ENCODE data around the gene HDAC4.

HDAC4 gene

DNA sequence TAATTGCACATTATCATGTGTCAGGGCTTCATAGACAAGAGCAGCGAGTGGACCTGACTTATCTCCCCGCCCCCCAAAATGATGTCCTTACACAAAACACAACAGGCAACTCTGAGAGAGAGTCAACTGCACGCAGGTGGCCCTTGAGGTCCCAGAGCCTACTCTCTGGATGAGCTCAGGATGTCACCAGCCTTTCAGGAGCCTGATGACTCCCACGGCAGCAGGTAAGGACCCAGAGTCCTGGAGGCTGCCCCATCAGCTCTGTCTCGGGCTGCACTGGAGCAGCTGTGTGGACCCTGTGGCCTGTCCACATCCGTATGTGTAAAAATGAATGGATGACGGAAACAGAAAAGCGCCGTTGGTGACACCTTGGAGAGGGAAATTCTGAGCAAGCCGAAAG, 130.9 kb downstream of the HDAC4 start:
- H3K4me3 ChIP-seq (ENCODE audit: low read length) = no peak overlapping the region
- H3K9me3 ChIP-seq (replicated peaks; ENCODE audit: insufficient read depth, low read length) = no peaks in the 10 kb centered on the region
- no peak overlapping the region for H3K4me2 ChIP-seq (ENCODE audit: low read depth, low read length)
- H3F3A ChIP-seq (ENCODE audit: insufficient read depth, low read length) = peaks cover 14% of the 10 kb centered on the region; the same call in 1 of the 2 replicates
- H3K79me2 ChIP-seq (ENCODE audit: low read length) = peaks cover 87% of the 10 kb centered on the region
- peaks cover 33% of the 10 kb centered on the region for H3K4me1 ChIP-seq (ENCODE audit: low read length)
- no peak overlapping the region for H2AFZ ChIP-seq (ENCODE audit: low read length)
- no peaks in the 10 kb centered on the region for H3K9me2 ChIP-seq (replicated peaks; ENCODE audit: insufficient read depth, low read length)
- DNase-seq = no peak
- no peak overlapping the region for H3K9ac ChIP-seq (ENCODE audit: low read length)
- H4K20me1 ChIP-seq (ENCODE audit: insufficient read depth, low read length) = no peaks in the 10 kb centered on the region
- no peaks in the 10 kb centered on the region for H3K36me3 ChIP-seq (replicated peaks; ENCODE audit: insufficient read depth, low read length)
- H3K27me3 ChIP-seq (replicated peaks; ENCODE audit: insufficient read depth, low read length) = no peaks in the 10 kb centered on the region
- TF ChIP-seq EZH2phosphoT487 (IDR thresholded peaks at IDR 0.05; ENCODE audit: low read length) = no peak
- TF ChIP-seq CTCF (IDR thresholded peaks at IDR 0.05; ENCODE audit: low read length) = no peak
- TF ChIP-seq EZH2 (optimal IDR thresholded peaks at IDR 0.05; ENCODE audit: low read depth, low read length) = no peak
- H3K27ac ChIP-seq (ENCODE audit: low read length) = no peak overlapping the region

GRCh38 chr2:239269173-239269885, 131.5 kb downstream of the HDAC4 start:
- no peak for TF ChIP-seq EZH2 (optimal IDR thresholded peaks at IDR 0.05; ENCODE audit: low read depth, low read length)
- no peak; the same call in 1 of the 2 replicates for TF ChIP-seq CTCF (IDR thresholded peaks at IDR 0.05; ENCODE audit: low read length)
- TF ChIP-seq EZH2phosphoT487 (IDR thresholded peaks at IDR 0.05; ENCODE audit: low read length) = no peak
- H4K20me1 ChIP-seq (ENCODE audit: insufficient read depth, low read length) = no peaks in the 10 kb centered on the region
- H3K36me3 ChIP-seq (replicated peaks; ENCODE audit: insufficient read depth, low read length) = no peaks in the 10 kb centered on the region
- no peaks in the 10 kb centered on the region for H3K27me3 ChIP-seq (replicated peaks; ENCODE audit: insufficient read depth, low read length)
- peaks cover 87% of the 10 kb centered on the region for H3K79me2 ChIP-seq (ENCODE audit: low read length)
- no peak overlapping the region for H3K27ac ChIP-seq (ENCODE audit: low read length)
- no peaks in the 10 kb centered on the region for H3K9me2 ChIP-seq (replicated peaks; ENCODE audit: insufficient read depth, low read length)
- H3K9me3 ChIP-seq (replicated peaks; ENCODE audit: insufficient read depth, low read length) = no peaks in the 10 kb centered on the region
- H3F3A ChIP-seq (ENCODE audit: insufficient read depth, low read length) = peaks cover 14% of the 10 kb centered on the region; the same call in 1 of the 2 replicates
- DNase-seq = no peak
- H3K9ac ChIP-seq (ENCODE audit: low read length) = no peak overlapping the region
- H3K4me1 ChIP-seq (ENCODE audit: low read length) = peaks cover 33% of the 10 kb centered on the region
- peak overlapping the region; percentile 95; the same call in 1 of the 2 replicates for H3K4me2 ChIP-seq (ENCODE audit: low read depth, low read length)
- no peak overlapping the region for H3K4me3 ChIP-seq (ENCODE audit: low read length)
- no peak overlapping the region for H2AFZ ChIP-seq (ENCODE audit: low read length)

DNA sequence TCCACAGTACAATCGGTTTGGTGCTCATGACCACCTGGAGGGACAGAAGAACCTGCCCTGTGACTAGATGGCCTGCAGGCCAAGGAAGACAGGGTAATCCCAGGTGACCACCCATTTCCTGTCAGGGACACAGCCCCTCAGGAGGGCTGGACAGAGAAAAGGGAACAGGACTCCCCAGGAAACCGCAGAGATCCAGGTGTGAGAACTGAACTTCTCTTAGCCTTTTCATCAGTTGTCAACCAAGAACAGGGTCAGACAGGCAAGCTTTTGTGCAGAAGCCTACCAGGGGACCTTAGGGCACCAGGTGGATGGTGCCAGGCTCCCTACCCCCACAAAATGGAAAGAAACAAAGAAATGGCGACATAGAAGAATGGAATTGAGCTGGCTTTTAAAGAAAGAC, 132.3 kb downstream of the HDAC4 start:
- Histone ChIP-seq H3K79me2 (ENCODE audit: low read length) (peaks cover 87% of the 10 kb centered on the region), H3K27ac (ENCODE audit: low read length) (peak overlapping the region; percentile 74; the same call in 1 of the 2 replicates), H2AFZ (ENCODE audit: low read length) (no peak overlapping the region), H3K4me1 (ENCODE audit: low read length) (peaks cover 33% of the 10 kb centered on the region), H3K9me3 (replicated peaks; ENCODE audit: insufficient read depth, low read length) (no peaks in the 10 kb centered on the region), H3K9me2 (replicated peaks; ENCODE audit: insufficient read depth, low read length) (no peaks in the 10 kb centered on the region), H4K20me1 (ENCODE audit: insufficient read depth, low read length) (no peaks in the 10 kb centered on the region), H3K27me3 (replicated peaks; ENCODE audit: insufficient read depth, low read length) (no peaks in the 10 kb centered on the region), H3F3A (ENCODE audit: insufficient read depth, low read length) (peaks cover 14% of the 10 kb centered on the region; the same call in 1 of the 2 replicates), H3K4me2 (ENCODE audit: low read depth, low read length) (peak overlapping the region; percentile 95), H3K36me3 (replicated peaks; ENCODE audit: insufficient read depth, low read length) (no peaks in the 10 kb centered on the region), H3K9ac (ENCODE audit: low read length) (no peak overlapping the region), H3K4me3 (ENCODE audit: low read length) (no peak overlapping the region)
- TF ChIP-seq EZH2 (optimal IDR thresholded peaks at IDR 0.05; ENCODE audit: low read depth, low read length) (no peak), EZH2phosphoT487 (IDR thresholded peaks at IDR 0.05; ENCODE audit: low read length) (no peak), CTCF (IDR thresholded peaks at IDR 0.05; ENCODE audit: low read length) (no peak)
- DNase-seq = peak; percentile 49
